Activated CD4-positive, alpha-beta T cell treated with anti-CD3 and anti-CD28 coated beads, Interleukin-2, Interleukin-4, amounts not matched to agents 100 ng/mL and 50 ng/mL, durations not matched to agents 16 hours and 8 hours (primary cell): Measurements from ENCODE around the gene CCDC63.
"Not testable (repeated sequence)": the region's sequence is repeated elsewhere in the genome, so short reads cannot be mapped to it uniquely, and the experiment has no call there.

ENCODE experiments used
- DNase-seq: peaks from one replicate; pipeline ENCODE4 v3.0.0-alpha.2; 2020; ENCODE audit warnings: low spot score

CCDC63 gene

GRCh38 chr12:110844551-110845338, 2.0 kb upstream of the CCDC63 start:
- DNase-seq = no peak

- DNase-seq = no peak
Measured at GRCh38 chr12:110845339-110845682, 1.5 kb upstream of the CCDC63 start.

GRCh38 chr12:110848314-110848923, 1.6 kb downstream of the CCDC63 start:
- no peak for DNase-seq

- no peak for DNase-seq
Measured at GRCh38 chr12:110849221-110849620, 2.4 kb downstream of the CCDC63 start.

GRCh38 chr12:110849748-110850403, 3.1 kb downstream of the CCDC63 start:
- no peak for DNase-seq

GRCh38 chr12:110850762-110851161, 4.0 kb downstream of the CCDC63 start:
- DNase-seq = no peak

GRCh38 chr12:110853836-110854235, 7.0 kb downstream of the CCDC63 start:
- DNase-seq = no peak

GRCh38 chr12:110856542-110856941, 9.8 kb downstream of the CCDC63 start:
- DNase-seq = no peak

- DNase-seq = no peak
Measured at GRCh38 chr12:110857528-110857927, 10.7 kb downstream of the CCDC63 start.

GRCh38 chr12:110857954-110858353, 11.2 kb downstream of the CCDC63 start:
- not testable (repeated sequence) for DNase-seq

GRCh38 chr12:110858848-110859247, 12.1 kb downstream of the CCDC63 start:
- DNase-seq = no peak

GRCh38 chr12:110860833-110861296, 14.1 kb downstream of the CCDC63 start:
- DNase-seq = no peak

- DNase-seq = no peak
Measured at GRCh38 chr12:110861729-110862128, 14.9 kb downstream of the CCDC63 start.

- no peak for DNase-seq
Measured at GRCh38 chr12:110862329-110862728, 15.5 kb downstream of the CCDC63 start.

- DNase-seq = no peak
Measured at GRCh38 chr12:110863161-110863560, 16.4 kb downstream of the CCDC63 start.

- no peak for DNase-seq
Measured at GRCh38 chr12:110865521-110865920, 18.7 kb downstream of the CCDC63 start.

- DNase-seq = no peak
Measured at GRCh38 chr12:110869026-110869425, 22.2 kb downstream of the CCDC63 start.

GRCh38 chr12:110869803-110870202, 23.0 kb downstream of the CCDC63 start:
- DNase-seq = no peak

- no peak for DNase-seq
Measured at GRCh38 chr12:110872100-110872499, 25.3 kb downstream of the CCDC63 start.

- DNase-seq = no peak
Measured at GRCh38 chr12:110874351-110874750, 27.6 kb downstream of the CCDC63 start.

- DNase-seq = no peak
Measured at GRCh38 chr12:110874781-110875180, 28.0 kb downstream of the CCDC63 start.

GRCh38 chr12:110880651-110881050, 33.9 kb downstream of the CCDC63 start:
- DNase-seq = no peak

GRCh38 chr12:110883251-110883650, 36.5 kb downstream of the CCDC63 start:
- no peak for DNase-seq
